Testis (tissue), 3 donors: ENCODE data around the gene DUS3L. TPM values are rescaled to one million over a fixed set of nuclear protein-coding genes. Genes with fewer than 3 reads are reported as not detected.

ENCODE experiments used
- DNase-seq: peaks from one replicate; pipeline ENCODE4 v3.0.0-alpha.2; 2019
- H3K27ac ChIP-seq, 2 donors: fragments of 200-600 bp; sonication (generic); one replicate each; pipeline ENCODE4 v1.5.1; 2019
- H3K27me3 ChIP-seq: fragments of 200-600 bp; sonication (generic); one replicate; pipeline ENCODE4 v1.5.1; 2019
- H3K36me3 ChIP-seq: fragments of 200-600 bp; sonication (generic); one replicate; pipeline ENCODE4 v1.5.1; 2017; ENCODE audit warnings: low read depth; ENCODE audit errors: missing control alignments
- H3K4me1 ChIP-seq: fragments of 200-600 bp; sonication (generic); one replicate; pipeline ENCODE4 v1.5.1; 2019
- H3K4me3 ChIP-seq, 2 donors: fragments of 200-600 bp; sonication (generic); one replicate each; pipeline ENCODE4 v1.5.1; 2017 to 2019
- H3K9me3 ChIP-seq: fragments of 200-600 bp; sonication (generic); one replicate; pipeline ENCODE4 v1.5.1; 2017
- CTCF ChIP-seq, 3 experiments: fragments of 450-650 bp in 2 of 3; fragments of 200-600 bp in 1 of 3; sonication (generic) in 1 of 3; IDR thresholded peaks; one replicate each; pipeline ENCODE4 v1.5.1; 2016 to 2019; ENCODE audit warnings: antibody characterized with exemption in 3 of 3, mild to moderate bottlenecking in 2 of 3, moderate library complexity in 1 of 3
- POLR2A ChIP-seq: fragments of 450-650 bp; IDR thresholded peaks from one replicate; pipeline ENCODE4 v1.6.1; 2017; ENCODE audit warnings: antibody characterized with exemption, mild to moderate bottlenecking, moderate library complexity
- WGBS, 2 donors: methylation state at CpG; one replicate each; pipeline ENCODE4 v1.1.5; 2018; 5-methylcytosine and 5-hydroxymethylcytosine counted together
- intact Hi-C: fragments of 100-400 bp; cut with DNase I; formaldehyde crosslinking; loops from one replicate; pipeline ENCODE4 v1.15.1; 2023; ENCODE audit warnings: low total_unique reads
- polyA plus RNA-seq: library from polyadenylated mRNA; stranded (reverse); fragments of 350-450 nt; fragmentation: Illumina TruSeq; extraction: RNeasy Lipid Tissue Mini Kit (QIAGEN cat#74804); gene quantifications from one replicate; pipeline ENCODE4 v1.2.3, GENCODE V29; 2014; ENCODE audit warnings: low read depth, low replicate concordance; ENCODE audit not compliant: insufficient read depth
- total RNA-seq, 2 donors: library from RNA; depleted of rRNA; stranded (reverse); fragments of >200 nt; gene quantifications; one replicate each; pipeline ENCODE4 v1.2.3, GENCODE V29; 2016

The DUS3L gene
- total and polyA plus RNA-seq, 3 donors from 2014 or later, result 75.6 to 114 (median 92.2) TPM

GRCh38 chr19:5825178-5825577 lies 34.2 kb upstream of the DUS3L start:
- 59 to 78% methylated on average over 18 to 21 of the region's 21 CpGs for WGBS, 2 donors
- Histone ChIP-seq H3K4me3 (no peak overlapping the region), H3K27me3 (no peaks in the 10 kb centered on the region), H3K4me1 (peaks cover 3% of the 10 kb centered on the region), H3K36me3 (no peaks in the 10 kb centered on the region), H3K27ac (no peak overlapping the region), H3K9me3 (no peaks in the 10 kb centered on the region)
- TF ChIP-seq CTCF (IDR thresholded peaks at IDR 0.05), result no peak
- no peak for TF ChIP-seq POLR2A
- DNase-seq, result no peak
- intact Hi-C loops, result no loop called here

- TF ChIP-seq CTCF (IDR thresholded peaks at IDR 0.05) (no peak), POLR2A (no peak)
- Histone ChIP-seq H3K27me3 (no peaks in the 10 kb centered on the region), H3K4me3 (no peak overlapping the region), H3K27ac (no peak overlapping the region), H3K9me3 (no peaks in the 10 kb centered on the region), H3K36me3 (no peaks in the 10 kb centered on the region), H3K4me1 (peaks cover 3% of the 10 kb centered on the region)
- intact Hi-C loops, result no loop called here
- DNase-seq, result no peak
- 60 to 77% methylated on average over 10 of the region's 10 CpGs for whole genome bisulfite sequencing, 2 donors
These were observed 33.8 kb upstream of the DUS3L start for GRCh38 chr19:5824751-5825150.

GRCh38 chr19:5823579-5824281 lies 32.8 kb upstream of the DUS3L start:
- Histone ChIP-seq H3K27me3 (no peaks in the 10 kb centered on the region), H3K27ac (no peak overlapping the region), H3K36me3 (no peaks in the 10 kb centered on the region), H3K9me3 (no peaks in the 10 kb centered on the region), H3K4me3 (no peak overlapping the region), H3K4me1 (peaks cover 3% of the 10 kb centered on the region)
- intact Hi-C loops, result no loop called here
- TF ChIP-seq POLR2A, result no peak
- no peak for TF ChIP-seq CTCF (IDR thresholded peaks at IDR 0.05)
- no peak for DNase-seq
- WGBS, 2 donors, result 85 to 88% methylated on average over 27 to 29 of the region's 30 CpGs

- no peaks in the 10 kb centered on the region for H3K9me3 ChIP-seq
- no peaks in the 10 kb centered on the region for H3K36me3 ChIP-seq
- DNase-seq, result no peak
- 55 to 65% methylated on average over 15 to 28 of the region's 30 CpGs for WGBS, 2 donors
- intact Hi-C loops, result no loop called here
- H3K27me3 ChIP-seq, result no peaks in the 10 kb centered on the region
- no peak overlapping the region for H3K27ac ChIP-seq
- no peak overlapping the region for H3K4me3 ChIP-seq
- TF ChIP-seq CTCF (IDR thresholded peaks at IDR 0.05) (no peak), POLR2A (no peak)
- H3K4me1 ChIP-seq, result peaks cover 3% of the 10 kb centered on the region
These were observed 31.4 kb upstream of the DUS3L start for GRCh38 chr19:5822181-5822844.
